Liver (tissue), 9 donors: ENCODE results near the gene FCGR3A. TPM values are rescaled to one million over a fixed set of nuclear protein-coding genes. Genes with fewer than 3 reads are reported as not detected.
"Not testable (repeated sequence)": the region's sequence is repeated elsewhere in the genome, so short reads cannot be mapped to it uniquely, and the experiment has no call there.

ENCODE experiments used
- DNase-seq: peaks from one replicate; pipeline ENCODE4 v3.0.0-alpha.2; 2017; ENCODE audit warnings: low spot score
- H3K27ac ChIP-seq, 2 donors: one replicate each; pipeline ENCODE4 v1.7.0; 2013; ENCODE audit warnings: inconsistent platforms in 2 of 2, low read length in 2 of 2, control low read depth in 1 of 2, low read depth in 1 of 2, mild to moderate bottlenecking in 1 of 2
- H3K27me3 ChIP-seq, 4 donors: one replicate each; pipeline versions ENCODE4 v1.6.1 to v1.7.0; 2013; ENCODE audit warnings: low read length in 3 of 4, inconsistent platforms in 1 of 4, mild to moderate bottlenecking in 1 of 4, moderate library complexity in 1 of 4; ENCODE audit not compliant: control insufficient read depth in 4 of 4, insufficient read depth in 4 of 4
- H3K36me3 ChIP-seq, 4 donors: one replicate each; pipeline versions ENCODE4 v1.6.1 to v1.7.0; 2013; ENCODE audit warnings: low read length in 3 of 4, mild to moderate bottlenecking in 3 of 4, low read depth in 1 of 4, moderate library complexity in 1 of 4; ENCODE audit not compliant: control insufficient read depth in 4 of 4, insufficient read depth in 3 of 4
- H3K4me1 ChIP-seq, 4 donors: one replicate each; pipeline versions ENCODE4 v1.6.1 to v1.7.0; 2013; ENCODE audit warnings: low read length in 3 of 4, mild to moderate bottlenecking in 3 of 4, moderate library complexity in 1 of 4; ENCODE audit not compliant: control insufficient read depth in 4 of 4, insufficient read depth in 4 of 4
- H3K4me3 ChIP-seq, 3 donors: one replicate each; pipeline versions ENCODE4 v1.6.1 to v1.7.0; 2013; ENCODE audit warnings: low read length in 3 of 3, control low read depth in 1 of 3, low read depth in 1 of 3, mild to moderate bottlenecking in 1 of 3
- H3K9ac ChIP-seq, 2 donors: one replicate each; pipeline ENCODE4 v1.7.0; 2013; ENCODE audit warnings: low read length in 2 of 2, mild to moderate bottlenecking in 2 of 2, moderate library complexity in 2 of 2, control low read depth in 1 of 2, low read depth in 1 of 2
- H3K9me3 ChIP-seq, 4 donors: one replicate each; pipeline versions ENCODE4 v1.6.1 to v1.7.0; 2013; ENCODE audit warnings: low read length in 3 of 4; ENCODE audit not compliant: control insufficient read depth in 4 of 4
- GABPA ChIP-seq, 2 donors: IDR thresholded peaks in 1 of 2; conservative IDR thresholded peaks in 1 of 2; 2 replicates each; pipeline ENCODE4 v1.6.1; 2016; ENCODE audit warnings: antibody characterized with exemption in 2 of 2, mild to moderate bottlenecking in 1 of 2, moderate library complexity in 1 of 2
- HNF4A ChIP-seq, 2 donors: conservative IDR thresholded peaks; 2 replicates each; pipeline ENCODE4 v1.6.1; 2016; ENCODE audit warnings: antibody characterized with exemption in 2 of 2, mild to moderate bottlenecking in 2 of 2
- RAD21 ChIP-seq, 2 donors: IDR thresholded peaks; 2 replicates each; pipeline ENCODE4 v1.6.1; 2016; ENCODE audit warnings: antibody characterized with exemption in 2 of 2, mild to moderate bottlenecking in 2 of 2
- RXRA ChIP-seq, 2 donors: IDR thresholded peaks; 2 replicates each; pipeline ENCODE4 v1.6.1; 2017 to 2018; ENCODE audit warnings: antibody characterized with exemption in 2 of 2, mild to moderate bottlenecking in 1 of 2
- SP1 ChIP-seq: IDR thresholded peaks from 2 replicates; pipeline ENCODE4 v1.6.1; 2018; ENCODE audit warnings: antibody characterized with exemption, mild to moderate bottlenecking
- YY1 ChIP-seq: IDR thresholded peaks from 2 replicates; pipeline ENCODE4 v1.6.1; 2016; ENCODE audit warnings: antibody characterized with exemption, mild to moderate bottlenecking
- WGBS: extraction: QIAGEN DNeasy Blood & Tissue Kit; methylation state at CpG from one replicate; pipeline ENCODE4 v1.1.7; 2013; 5-methylcytosine and 5-hydroxymethylcytosine counted together
- polyA plus RNA-seq, 2 donors: library from polyadenylated mRNA; stranded (reverse) in 1 of 2; unstranded in 1 of 2; fragments of 200-250 nt in 1 of 2; fragments of >200 nt in 1 of 2; fragmentation: Nextera tagmentation in 1 of 2; extraction: Ambion mirVana in 1 of 2; gene quantifications; one replicate each; pipeline versions ENCODE4 v1.2.1 to v1.2.3, GENCODE V29; 2013 to 2015
- total RNA-seq, 2 donors: library from RNA; depleted of rRNA; stranded (reverse); fragments of >200 nt; gene quantifications; one replicate each; pipeline ENCODE4 v1.2.3, GENCODE V29; 2014
- TF ChIP-seq, protein P1 (sequence below): IDR thresholded peaks from 2 replicates; pipeline ENCODE4 v1.6.1; 2016; ENCODE audit warnings: antibody characterized with exemption
- TF ChIP-seq, protein P2 (sequence below): IDR thresholded peaks from 2 replicates; pipeline ENCODE4 v1.6.1; 2016; ENCODE audit warnings: antibody characterized with exemption
- donor health status: healthy.
- donor health status: healthy.
- donor health status: healthy.
- donor health status: healthy.
- donor health status: healthy.

Gene FCGR3A
- total and polyA plus RNA-seq, 4 donors, result 9.8 to 70.1 (median 49.2) TPM

DNA sequence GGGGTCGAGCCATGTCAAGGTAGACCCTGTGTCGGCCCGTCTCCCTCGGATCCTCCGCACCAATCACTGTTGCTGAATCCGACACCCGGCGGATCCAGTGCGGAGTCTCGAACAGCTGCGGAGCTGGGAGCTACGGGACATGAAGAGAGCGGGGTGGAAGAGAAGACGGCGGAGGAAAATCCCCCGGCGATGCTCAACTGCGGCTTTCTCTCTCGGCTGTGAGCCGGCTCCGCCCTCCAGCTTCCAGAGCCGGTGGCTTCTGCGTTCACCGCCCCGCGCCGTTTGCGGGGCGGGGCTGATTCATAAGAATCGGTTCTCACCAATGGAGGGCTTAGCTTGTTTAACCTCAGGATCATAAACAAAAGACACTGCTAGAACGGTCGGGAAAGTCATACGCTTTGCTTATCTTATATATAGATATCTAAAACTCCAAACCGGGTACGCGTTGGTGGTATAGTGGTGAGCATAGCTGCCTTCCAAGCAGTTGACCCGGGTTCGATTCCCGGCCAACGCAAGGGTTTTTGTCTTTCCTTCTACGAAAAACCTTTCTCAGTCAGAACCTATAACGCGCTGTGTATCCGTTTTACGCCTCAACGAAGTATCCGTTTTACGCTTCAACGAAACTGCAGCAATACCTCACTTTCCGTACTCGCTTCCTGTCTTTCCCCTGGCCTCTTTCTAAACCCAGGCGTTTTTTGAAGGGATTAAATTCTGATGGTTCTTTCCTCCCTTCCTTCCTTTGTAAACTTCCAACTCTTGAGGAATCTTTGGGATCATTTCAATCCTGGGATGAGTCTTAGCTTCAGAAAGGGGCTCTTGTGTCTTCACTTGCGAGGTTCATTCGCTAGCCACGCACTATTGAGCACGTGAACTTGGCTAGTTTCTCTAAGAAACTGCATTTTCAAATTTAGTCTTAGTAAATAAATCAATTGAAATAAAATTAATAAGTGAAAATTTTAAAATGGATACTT is 18.7 kb downstream of the FCGR3A start:
- WGBS, result 3% methylated on average over 52 of the region's 56 CpGs
- DNase-seq, result peak; percentile 89
- not testable (repeated sequence) for H3K27me3 ChIP-seq, H3K36me3 ChIP-seq, H3K4me1 ChIP-seq, H3K9me3 ChIP-seq
- TF ChIP-seq RAD21 (IDR thresholded peaks at IDR 0.05), result peak in 1 of 2 donors; percentile 23
- TF ChIP-seq RXRA (IDR thresholded peaks at IDR 0.05), result peak; percentile 20 to 25
- peak; percentile 41 for TF ChIP-seq YY1
- TF ChIP-seq SP1, result peak; percentile 18
- TF ChIP-seq, protein P1, sequence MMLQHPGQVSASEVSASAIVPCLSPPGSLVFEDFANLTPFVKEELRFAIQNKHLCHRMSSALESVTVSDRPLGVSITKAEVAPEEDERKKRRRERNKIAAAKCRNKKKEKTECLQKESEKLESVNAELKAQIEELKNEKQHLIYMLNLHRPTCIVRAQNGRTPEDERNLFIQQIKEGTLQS, result peak; percentile 99
- TF ChIP-seq HNF4A (conservative IDR thresholded peaks at IDR 0.05), result peak; percentile 12 to 13
- TF ChIP-seq GABPA (IDR thresholded peaks at IDR 0.05 in 1 of 2, conservative IDR thresholded peaks at IDR 0.05 in 1 of 2), result peak in 1 of 2 donors; percentile 82
- Histone ChIP-seq H3K27ac (peak overlapping the region; percentile 64 to 81), H3K9ac (peak overlapping the region; percentile 64 to 81), H3K4me3 (peak overlapping the region; percentile 36 to 64 (median 47))

DNA sequence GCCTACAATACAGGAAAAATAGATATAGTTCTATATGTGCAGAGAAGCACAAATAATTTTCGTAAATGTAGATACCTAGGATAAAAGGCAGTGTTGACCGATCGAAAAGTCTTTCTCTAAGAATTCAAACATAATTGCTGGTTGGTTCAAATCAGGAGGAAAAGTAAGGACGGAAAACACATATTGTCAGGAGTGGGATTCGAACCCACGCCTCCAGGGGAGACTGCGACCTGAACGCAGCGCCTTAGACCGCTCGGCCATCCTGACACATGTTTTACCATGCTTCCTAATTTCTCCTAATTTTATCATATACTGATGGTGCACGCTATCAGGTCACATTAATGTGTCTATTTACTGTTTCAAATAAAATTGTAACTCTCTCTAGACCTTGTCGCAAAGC is 19.5 kb downstream of the FCGR3A start:
- H3K4me1 ChIP-seq, H3K27me3 ChIP-seq, H3K36me3 ChIP-seq, H3K9me3 ChIP-seq: not testable (repeated sequence)
- H3K4me3 ChIP-seq, result peak overlapping the region in 1 of 3 donors; percentile 47
- TF ChIP-seq, protein P1, result peak; percentile 99
- TF ChIP-seq, protein P2, sequence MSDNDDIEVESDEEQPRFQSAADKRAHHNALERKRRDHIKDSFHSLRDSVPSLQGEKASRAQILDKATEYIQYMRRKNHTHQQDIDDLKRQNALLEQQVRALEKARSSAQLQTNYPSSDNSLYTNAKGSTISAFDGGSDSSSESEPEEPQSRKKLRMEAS, result peak; percentile 79
- peak in 1 of 2 donors; percentile 8 for TF ChIP-seq RXRA (IDR thresholded peaks at IDR 0.05)
- WGBS, result under 1% methylated on average over 13 of the region's 13 CpGs
- H3K9ac ChIP-seq, result peak overlapping the region in 1 of 2 donors; percentile 81
- H3K27ac ChIP-seq, result peak overlapping the region; percentile 64 to 81
- peak; percentile 75 for DNase-seq

DNA sequence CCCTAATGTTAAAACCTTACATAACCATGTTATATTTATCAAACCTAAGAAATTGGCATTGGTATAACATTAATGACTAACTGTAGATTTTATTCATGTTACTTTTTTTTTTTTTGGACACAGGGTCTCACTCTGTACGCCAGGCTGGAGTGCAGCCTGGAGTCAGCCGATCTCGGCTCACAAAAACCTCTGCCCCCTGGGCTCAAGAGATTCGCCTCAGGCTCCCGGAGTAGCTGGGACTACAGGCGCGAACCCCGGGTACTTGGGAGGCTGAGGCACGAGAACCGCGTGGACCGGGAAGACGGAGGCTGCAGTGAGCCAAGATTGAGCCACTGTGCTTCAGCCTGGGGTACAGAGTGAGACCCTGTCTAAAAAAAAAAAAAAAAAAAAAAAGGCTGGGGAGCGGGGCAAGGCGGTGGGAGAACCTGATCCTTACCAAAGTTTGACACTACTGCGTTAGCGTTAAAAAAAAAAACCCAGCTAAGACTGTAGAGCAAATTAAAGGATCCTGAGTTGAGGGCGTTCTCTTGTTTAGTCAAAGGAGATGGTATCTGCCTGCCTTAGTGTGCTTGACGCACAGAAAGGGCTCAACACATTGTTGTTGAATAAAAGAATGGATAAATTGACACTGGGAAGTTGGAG is 20.0 kb downstream of the FCGR3A start:
- H3K9ac ChIP-seq, H3K27ac ChIP-seq, H3K36me3 ChIP-seq, H3K27me3 ChIP-seq, H3K9me3 ChIP-seq, H3K4me1 ChIP-seq, DNase-seq, H3K4me3 ChIP-seq: not testable (repeated sequence)
- WGBS, result 39% methylated on average over 19 of the region's 19 CpGs

DNA sequence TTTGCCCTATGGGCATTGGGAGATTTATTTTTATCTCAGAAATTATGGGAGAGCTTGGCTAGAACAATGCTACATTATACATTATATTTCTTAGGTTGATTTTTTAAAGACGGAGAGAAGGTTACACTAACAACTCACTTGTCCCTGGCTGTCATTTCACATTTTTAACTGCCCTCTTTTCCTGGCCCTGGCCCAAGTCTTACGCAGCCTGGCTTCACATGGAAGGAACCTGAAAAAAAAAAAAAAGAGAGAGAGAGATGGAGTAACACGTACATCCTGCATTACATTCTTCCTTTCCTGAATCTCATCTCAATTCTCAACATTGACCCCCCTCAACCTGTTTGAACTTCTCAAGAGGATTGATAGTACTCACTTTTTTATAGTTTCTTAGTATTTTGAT is 21.1 kb downstream of the FCGR3A start:
- not testable (repeated sequence) for H3K9ac ChIP-seq, DNase-seq, H3K27me3 ChIP-seq, H3K27ac ChIP-seq, H3K36me3 ChIP-seq, H3K4me1 ChIP-seq, H3K9me3 ChIP-seq, H3K4me3 ChIP-seq
- 30% methylated on average over 3 of the region's 3 CpGs for WGBS

DNA sequence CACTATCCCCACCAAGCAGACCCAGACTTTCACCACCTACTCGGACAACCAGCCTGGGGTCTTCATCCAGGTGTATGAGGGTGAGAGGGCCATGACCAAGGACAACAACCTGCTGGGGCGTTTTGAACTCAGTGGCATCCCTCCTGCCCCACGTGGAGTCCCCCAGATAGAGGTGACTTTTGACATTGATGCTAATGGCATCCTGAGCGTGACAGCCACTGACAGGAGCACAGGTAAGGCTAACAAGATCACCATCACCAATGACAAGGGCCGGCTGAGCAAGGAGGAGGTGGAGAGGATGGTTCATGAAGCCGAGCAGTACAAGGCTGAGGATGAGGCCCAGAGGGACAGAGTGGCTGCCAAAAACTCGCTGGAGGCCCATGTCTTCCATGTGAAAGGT is 23.7 kb downstream of the FCGR3A start:
- not testable (repeated sequence) for H3K27ac ChIP-seq

DNA sequence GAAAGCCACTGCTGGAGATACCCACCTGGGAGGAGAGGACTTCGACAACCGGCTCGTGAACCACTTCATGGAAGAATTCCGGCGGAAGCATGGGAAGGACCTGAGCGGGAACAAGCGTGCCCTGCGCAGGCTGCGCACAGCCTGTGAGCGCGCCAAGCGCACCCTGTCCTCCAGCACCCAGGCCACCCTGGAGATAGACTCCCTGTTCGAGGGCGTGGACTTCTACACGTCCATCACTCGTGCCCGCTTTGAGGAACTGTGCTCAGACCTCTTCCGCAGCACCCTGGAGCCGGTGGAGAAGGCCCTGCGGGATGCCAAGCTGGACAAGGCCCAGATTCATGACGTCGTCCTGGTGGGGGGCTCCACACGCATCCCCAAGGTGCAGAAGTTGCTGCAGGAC is 24.3 kb downstream of the FCGR3A start:
- H3K27ac ChIP-seq, result not testable (repeated sequence)

More for the DNA sequence above, 23.7 kb downstream of the FCGR3A start:
- not testable (repeated sequence) for H3K9ac ChIP-seq, H3K9me3 ChIP-seq, DNase-seq, H3K4me1 ChIP-seq, H3K27me3 ChIP-seq, H3K4me3 ChIP-seq, H3K36me3 ChIP-seq
- 86% methylated on average over 7 of the region's 7 CpGs for WGBS

More for the DNA sequence above, 24.3 kb downstream of the FCGR3A start:
- not testable (repeated sequence) for DNase-seq, H3K9me3 ChIP-seq, H3K36me3 ChIP-seq, H3K27me3 ChIP-seq, H3K4me3 ChIP-seq, H3K9ac ChIP-seq, H3K4me1 ChIP-seq
- WGBS, result 65% methylated on average over 19 of the region's 23 CpGs
